Measurements from ENCODE around the gene PIK3AP1. TPM values are rescaled to one million over a fixed set of nuclear protein-coding genes. Genes with fewer than 3 reads are reported as not detected.

The PIK3AP1 gene
- total RNA-seq, 4 donors from 2014 or later = 1.4 to 3.2 (median 2.8) TPM

- H3K4me1 ChIP-seq = no peaks in the 10 kb centered on the region
- ATAC-seq (no peak), DNase-seq (no peak)
- H3K27me3 ChIP-seq = no peaks in the 10 kb centered on the region
- H3K36me3 ChIP-seq = no peaks in the 10 kb centered on the region
- H3K4me3 ChIP-seq = no peak overlapping the region
- no peak overlapping the region for H3K27ac ChIP-seq
- no peaks in the 10 kb centered on the region for H3K9me3 ChIP-seq
- intact Hi-C loops (cut with DNase I; ENCODE audit: low total_unique reads) = no loop called here
- in situ Hi-C loops (cut with MboI; ENCODE audit: low sequenced_read_pairs in 4 of 4) = no loop called here
- TF ChIP-seq POLR2A (IDR thresholded peaks at IDR 0.05) = no peak
- no peak for TF ChIP-seq CTCF (IDR thresholded peaks at IDR 0.05 in 4 of 5, conservative IDR thresholded peaks at IDR 0.05 in 1 of 5)
Observed at GRCh38 chr10:96638696-96639095, 81.6 kb downstream of the PIK3AP1 start.

- no peak for ATAC-seq
- no peak overlapping the region for H3K4me3 ChIP-seq
- in situ Hi-C loops (cut with MboI; ENCODE audit: low sequenced_read_pairs in 4 of 4) (no loop called here), intact Hi-C loops (cut with DNase I; ENCODE audit: low total_unique reads) (no loop called here)
- no peaks in the 10 kb centered on the region for H3K9me3 ChIP-seq
- no peaks in the 10 kb centered on the region for H3K36me3 ChIP-seq
- H3K27me3 ChIP-seq = no peaks in the 10 kb centered on the region
- DNase-seq = no peak
- H3K4me1 ChIP-seq = no peaks in the 10 kb centered on the region
- no peak overlapping the region for H3K27ac ChIP-seq
- TF ChIP-seq CTCF (IDR thresholded peaks at IDR 0.05 in 4 of 5, conservative IDR thresholded peaks at IDR 0.05 in 1 of 5) (no peak), POLR2A (IDR thresholded peaks at IDR 0.05) (no peak)
Observed at GRCh38 chr10:96638120-96638519, 82.2 kb downstream of the PIK3AP1 start.

GRCh38 chr10:96637709-96638108, 82.6 kb downstream of the PIK3AP1 start:
- in situ Hi-C loops (cut with MboI; ENCODE audit: low sequenced_read_pairs in 4 of 4) (no loop called here), intact Hi-C loops (cut with DNase I; ENCODE audit: low total_unique reads) (no loop called here)
- Histone ChIP-seq H3K9me3 (no peaks in the 10 kb centered on the region), H3K4me3 (no peak overlapping the region), H3K36me3 (no peaks in the 10 kb centered on the region), H3K4me1 (no peaks in the 10 kb centered on the region), H3K27me3 (no peaks in the 10 kb centered on the region), H3K27ac (no peak overlapping the region)
- DNase-seq (no peak), ATAC-seq (no peak)
- TF ChIP-seq CTCF (IDR thresholded peaks at IDR 0.05 in 4 of 5, conservative IDR thresholded peaks at IDR 0.05 in 1 of 5) (no peak), POLR2A (IDR thresholded peaks at IDR 0.05) (no peak)

- Histone ChIP-seq H3K4me1 (no peaks in the 10 kb centered on the region), H3K9me3 (no peaks in the 10 kb centered on the region), H3K27ac (no peak overlapping the region), H3K27me3 (no peaks in the 10 kb centered on the region), H3K4me3 (no peak overlapping the region), H3K36me3 (no peaks in the 10 kb centered on the region)
- DNase-seq (no peak), ATAC-seq (no peak)
- in situ Hi-C loops (cut with MboI; ENCODE audit: low sequenced_read_pairs in 4 of 4) = no loop called here
- TF ChIP-seq CTCF (IDR thresholded peaks at IDR 0.05 in 4 of 5, conservative IDR thresholded peaks at IDR 0.05 in 1 of 5) = no peak
- no peak for TF ChIP-seq POLR2A (IDR thresholded peaks at IDR 0.05)
- intact Hi-C loops (cut with DNase I; ENCODE audit: low total_unique reads) = no loop called here
Observed at GRCh38 chr10:96636551-96636950, 83.8 kb downstream of the PIK3AP1 start.

GRCh38 chr10:96632974-96633710, 87.2 kb downstream of the PIK3AP1 start:
- H3K4me3 ChIP-seq = no peak overlapping the region
- no peaks in the 10 kb centered on the region for H3K4me1 ChIP-seq
- H3K27me3 ChIP-seq = no peaks in the 10 kb centered on the region
- intact Hi-C loops (cut with DNase I; ENCODE audit: low total_unique reads) (no loop called here), in situ Hi-C loops (cut with MboI; ENCODE audit: low sequenced_read_pairs in 4 of 4) (no loop called here)
- DNase-seq (no peak), ATAC-seq (no peak)
- no peak overlapping the region for H3K27ac ChIP-seq
- no peaks in the 10 kb centered on the region for H3K9me3 ChIP-seq
- no peaks in the 10 kb centered on the region for H3K36me3 ChIP-seq
- TF ChIP-seq POLR2A (IDR thresholded peaks at IDR 0.05) (no peak), CTCF (IDR thresholded peaks at IDR 0.05 in 4 of 5, conservative IDR thresholded peaks at IDR 0.05 in 1 of 5) (no peak)

All from gastrocnemius medialis (tissue), 4 donors.